HCT116 (cell line): ENCODE results near the gene YIPF3.

ENCODE experiments used
- ATF3 ChIP-seq: IDR thresholded peaks from 2 replicates; pipeline ENCODE4 v1.6.1; 2012
- CEBPB ChIP-seq: IDR thresholded peaks from 2 replicates; pipeline ENCODE4 v1.6.1; 2012; ENCODE audit warnings: low read depth
- CTCF ChIP-seq, 3 experiments: fragments of 200-600 bp in 1 of 3; sonication (generic) in 1 of 3; IDR thresholded peaks in 2 of 3; conservative IDR thresholded peaks in 1 of 3; 2 replicates each; pipeline ENCODE4 v1.5.1; 2012 to 2017; ENCODE audit warnings: low read depth in 2 of 3, low read length in 2 of 3, antibody characterized with exemption in 1 of 3, borderline replicate concordance in 1 of 3, control low read depth in 1 of 3, mild to moderate bottlenecking in 1 of 3, mixed read lengths in 1 of 3, mixed run types in 1 of 3, moderate library complexity in 1 of 3; ENCODE audit not compliant: insufficient read depth in 1 of 3
- FOSL1 ChIP-seq: IDR thresholded peaks from 2 replicates; pipeline ENCODE4 v1.6.1; 2012; ENCODE audit warnings: low read depth
- POLR2A ChIP-seq: IDR thresholded peaks from 2 replicates; pipeline ENCODE4 v1.7.0; 2011; ENCODE audit warnings: borderline replicate concordance; ENCODE audit not compliant: insufficient read depth, insufficient read length; ENCODE audit errors: extremely low read depth
- POLR2AphosphoS5 ChIP-seq: IDR thresholded peaks from 2 replicates; pipeline ENCODE4 v1.6.1; 2011; ENCODE audit warnings: mild to moderate bottlenecking, low read depth, low read length, moderate library complexity
- SIN3A ChIP-seq: IDR thresholded peaks from 2 replicates; pipeline ENCODE4 v1.6.1; 2012; ENCODE audit warnings: low read depth
- TCF7L2 ChIP-seq: IDR thresholded peaks from 2 replicates; pipeline ENCODE4 v1.7.0; 2011; ENCODE audit warnings: borderline replicate concordance, inconsistent platforms; ENCODE audit not compliant: insufficient read depth, insufficient read length; ENCODE audit errors: extremely low read depth
- ZNF274 ChIP-seq: fragments of 200-500 bp; sonication (Bioruptor generic); IDR thresholded peaks from 2 replicates; pipeline ENCODE4 v1.6.1; 2014; ENCODE audit warnings: mild to moderate bottlenecking, low read depth, low read length, inconsistent platforms
- TF ChIP-seq, protein P1 (sequence below): IDR thresholded peaks from 2 replicates; pipeline ENCODE4 v1.6.1; 2012; ENCODE audit warnings: low read depth
- TF ChIP-seq, protein P2 (sequence below): IDR thresholded peaks from 2 replicates; pipeline ENCODE4 v1.6.1; 2011; ENCODE audit warnings: mild to moderate bottlenecking, low read length, moderate library complexity; ENCODE audit not compliant: insufficient replicate concordance; ENCODE audit errors: extremely low read depth

DNA sequence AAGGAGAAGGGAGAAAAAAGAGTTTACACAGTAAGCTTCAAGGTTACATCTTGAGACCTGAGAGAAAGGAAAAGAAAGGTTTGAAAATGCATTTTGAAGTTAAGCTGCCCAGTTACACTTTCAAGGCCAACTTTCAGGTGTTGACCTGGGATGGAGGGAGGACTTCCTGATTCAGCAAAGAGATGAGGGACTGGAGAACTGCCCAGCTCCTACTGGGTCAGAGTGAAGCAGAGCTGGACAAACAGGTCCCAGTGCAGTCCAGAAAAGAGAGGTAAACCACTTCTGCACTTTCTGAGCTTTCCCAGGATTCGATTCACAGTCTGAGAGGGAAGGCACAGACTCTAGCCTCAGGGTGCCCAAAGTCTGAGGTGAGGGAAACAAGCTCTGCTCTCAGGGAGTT is 45.3 kb downstream of the YIPF3 start:
- TF ChIP-seq FOSL1 = no peak
- TF ChIP-seq CEBPB = no peak
- no peak for TF ChIP-seq CTCF (IDR thresholded peaks at IDR 0.05 in 2 of 3, conservative IDR thresholded peaks at IDR 0.05 in 1 of 3; ENCODE audit: borderline replicate concordance in 1 of 3, insufficient read depth in 1 of 3, low read depth in 2 of 3, low read length in 2 of 3)
- TF ChIP-seq ATF3 = no peak
- TF ChIP-seq, protein P1, sequence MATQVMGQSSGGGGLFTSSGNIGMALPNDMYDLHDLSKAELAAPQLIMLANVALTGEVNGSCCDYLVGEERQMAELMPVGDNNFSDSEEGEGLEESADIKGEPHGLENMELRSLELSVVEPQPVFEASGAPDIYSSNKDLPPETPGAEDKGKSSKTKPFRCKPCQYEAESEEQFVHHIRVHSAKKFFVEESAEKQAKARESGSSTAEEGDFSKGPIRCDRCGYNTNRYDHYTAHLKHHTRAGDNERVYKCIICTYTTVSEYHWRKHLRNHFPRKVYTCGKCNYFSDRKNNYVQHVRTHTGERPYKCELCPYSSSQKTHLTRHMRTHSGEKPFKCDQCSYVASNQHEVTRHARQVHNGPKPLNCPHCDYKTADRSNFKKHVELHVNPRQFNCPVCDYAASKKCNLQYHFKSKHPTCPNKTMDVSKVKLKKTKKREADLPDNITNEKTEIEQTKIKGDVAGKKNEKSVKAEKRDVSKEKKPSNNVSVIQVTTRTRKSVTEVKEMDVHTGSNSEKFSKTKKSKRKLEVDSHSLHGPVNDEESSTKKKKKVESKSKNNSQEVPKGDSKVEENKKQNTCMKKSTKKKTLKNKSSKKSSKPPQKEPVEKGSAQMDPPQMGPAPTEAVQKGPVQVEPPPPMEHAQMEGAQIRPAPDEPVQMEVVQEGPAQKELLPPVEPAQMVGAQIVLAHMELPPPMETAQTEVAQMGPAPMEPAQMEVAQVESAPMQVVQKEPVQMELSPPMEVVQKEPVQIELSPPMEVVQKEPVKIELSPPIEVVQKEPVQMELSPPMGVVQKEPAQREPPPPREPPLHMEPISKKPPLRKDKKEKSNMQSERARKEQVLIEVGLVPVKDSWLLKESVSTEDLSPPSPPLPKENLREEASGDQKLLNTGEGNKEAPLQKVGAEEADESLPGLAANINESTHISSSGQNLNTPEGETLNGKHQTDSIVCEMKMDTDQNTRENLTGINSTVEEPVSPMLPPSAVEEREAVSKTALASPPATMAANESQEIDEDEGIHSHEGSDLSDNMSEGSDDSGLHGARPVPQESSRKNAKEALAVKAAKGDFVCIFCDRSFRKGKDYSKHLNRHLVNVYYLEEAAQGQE = no peak
- TF ChIP-seq, protein P2, sequence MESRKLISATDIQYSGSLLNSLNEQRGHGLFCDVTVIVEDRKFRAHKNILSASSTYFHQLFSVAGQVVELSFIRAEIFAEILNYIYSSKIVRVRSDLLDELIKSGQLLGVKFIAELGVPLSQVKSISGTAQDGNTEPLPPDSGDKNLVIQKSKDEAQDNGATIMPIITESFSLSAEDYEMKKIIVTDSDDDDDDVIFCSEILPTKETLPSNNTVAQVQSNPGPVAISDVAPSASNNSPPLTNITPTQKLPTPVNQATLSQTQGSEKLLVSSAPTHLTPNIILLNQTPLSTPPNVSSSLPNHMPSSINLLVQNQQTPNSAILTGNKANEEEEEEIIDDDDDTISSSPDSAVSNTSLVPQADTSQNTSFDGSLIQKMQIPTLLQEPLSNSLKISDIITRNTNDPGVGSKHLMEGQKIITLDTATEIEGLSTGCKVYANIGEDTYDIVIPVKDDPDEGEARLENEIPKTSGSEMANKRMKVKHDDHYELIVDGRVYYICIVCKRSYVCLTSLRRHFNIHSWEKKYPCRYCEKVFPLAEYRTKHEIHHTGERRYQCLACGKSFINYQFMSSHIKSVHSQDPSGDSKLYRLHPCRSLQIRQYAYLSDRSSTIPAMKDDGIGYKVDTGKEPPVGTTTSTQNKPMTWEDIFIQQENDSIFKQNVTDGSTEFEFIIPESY = no peak
- no peak for TF ChIP-seq ZNF274
- TF ChIP-seq TCF7L2 = no peak
- no peak for TF ChIP-seq POLR2A
- no peak for TF ChIP-seq POLR2AphosphoS5
- TF ChIP-seq SIN3A = no peak
